Subcutaneous adipose tissue (tissue), 4 donors: ENCODE data around the gene HSD11B1. TPM values are rescaled to one million over a fixed set of nuclear protein-coding genes. Genes with fewer than 3 reads are reported as not detected.

Source experiments
- total RNA-seq, 4 donors: library from RNA; depleted of rRNA; stranded (reverse); fragments of >200 nt; gene quantifications; one replicate each; pipeline ENCODE4 v1.1.0, GENCODE V29; 2016
- TF ChIP-seq, protein P1 (sequence below): fragments of 450-650 bp; IDR thresholded peaks from one replicate; pipeline ENCODE4 v1.5.1; 2016; ENCODE audit warnings: low read depth, mild to moderate bottlenecking, control low read depth, antibody characterized with exemption, moderate library complexity

Gene HSD11B1
- total RNA-seq, 4 donors from 2014 or later = 2.1 to 165 (median 45.8) TPM

GRCh38 chr1:209692296-209692695, 12.3 kb upstream of the HSD11B1 start:
- TF ChIP-seq, protein P1, sequence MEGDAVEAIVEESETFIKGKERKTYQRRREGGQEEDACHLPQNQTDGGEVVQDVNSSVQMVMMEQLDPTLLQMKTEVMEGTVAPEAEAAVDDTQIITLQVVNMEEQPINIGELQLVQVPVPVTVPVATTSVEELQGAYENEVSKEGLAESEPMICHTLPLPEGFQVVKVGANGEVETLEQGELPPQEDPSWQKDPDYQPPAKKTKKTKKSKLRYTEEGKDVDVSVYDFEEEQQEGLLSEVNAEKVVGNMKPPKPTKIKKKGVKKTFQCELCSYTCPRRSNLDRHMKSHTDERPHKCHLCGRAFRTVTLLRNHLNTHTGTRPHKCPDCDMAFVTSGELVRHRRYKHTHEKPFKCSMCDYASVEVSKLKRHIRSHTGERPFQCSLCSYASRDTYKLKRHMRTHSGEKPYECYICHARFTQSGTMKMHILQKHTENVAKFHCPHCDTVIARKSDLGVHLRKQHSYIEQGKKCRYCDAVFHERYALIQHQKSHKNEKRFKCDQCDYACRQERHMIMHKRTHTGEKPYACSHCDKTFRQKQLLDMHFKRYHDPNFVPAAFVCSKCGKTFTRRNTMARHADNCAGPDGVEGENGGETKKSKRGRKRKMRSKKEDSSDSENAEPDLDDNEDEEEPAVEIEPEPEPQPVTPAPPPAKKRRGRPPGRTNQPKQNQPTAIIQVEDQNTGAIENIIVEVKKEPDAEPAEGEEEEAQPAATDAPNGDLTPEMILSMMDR = no peak

GRCh38 chr1:209692745-209693504, 11.7 kb upstream of the HSD11B1 start:
- TF ChIP-seq, protein P1 = no peak

DNA sequence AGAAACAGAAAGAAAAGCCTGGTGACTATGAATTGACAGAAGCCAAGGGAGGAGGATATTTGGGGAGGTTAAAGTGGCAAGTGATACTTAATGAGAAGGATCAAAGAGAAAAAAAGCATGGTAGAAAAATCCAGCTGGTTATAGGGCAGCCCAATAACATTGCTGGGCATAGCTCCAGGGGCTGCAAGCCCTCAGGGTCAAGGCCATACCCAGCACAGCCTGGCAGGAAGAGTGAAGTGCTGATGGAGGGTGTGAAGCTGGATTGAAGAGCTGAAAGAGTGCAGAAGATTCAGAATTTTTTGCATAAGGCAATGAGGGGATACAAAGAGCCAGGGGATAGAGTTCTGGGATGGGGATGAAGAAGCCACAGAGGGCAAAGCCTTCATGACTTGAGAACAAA, 8.0 kb upstream of the HSD11B1 start:
- TF ChIP-seq, protein P1 = no peak

GRCh38 chr1:209697126-209697525, 7.5 kb upstream of the HSD11B1 start:
- TF ChIP-seq, protein P1 = no peak

- TF ChIP-seq, protein P1 = no peak
Measured at GRCh38 chr1:209702832-209703231, 1.8 kb upstream of the HSD11B1 start.

DNA sequence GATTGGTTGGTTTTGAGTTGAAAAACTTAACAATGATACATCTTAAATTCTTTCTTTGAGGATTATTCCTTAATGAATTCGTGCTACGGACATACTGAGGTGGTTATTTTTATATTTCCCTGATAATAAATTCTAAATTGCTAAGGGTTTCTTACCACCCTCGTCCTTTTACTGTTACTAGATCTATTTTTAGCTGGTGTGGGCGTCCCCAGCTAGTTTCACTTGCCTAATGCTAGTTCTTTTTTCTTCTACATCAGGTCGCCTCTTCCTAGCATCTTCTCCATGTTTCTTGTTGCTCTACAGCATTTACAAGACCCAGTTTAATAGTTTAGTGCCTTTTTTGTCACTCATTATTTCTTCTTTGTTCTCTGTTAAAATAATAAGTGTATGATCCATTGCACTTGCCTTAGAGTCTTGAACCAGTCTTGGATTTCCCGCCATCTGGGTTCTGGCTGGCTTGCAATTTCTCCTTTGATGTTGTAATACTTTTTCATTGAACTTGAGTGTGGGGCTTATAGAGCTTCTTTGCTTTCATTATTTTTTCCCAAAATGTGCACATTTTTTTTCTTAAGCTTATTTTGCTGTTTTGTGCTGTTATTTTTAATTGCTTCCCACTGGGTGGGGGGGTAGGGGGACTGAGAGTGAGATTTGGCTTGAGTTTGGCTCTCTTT, 677 bp upstream of the HSD11B1 start:
- TF ChIP-seq, protein P1 = no peak

GRCh38 chr1:209705033-209705598, 470 bp downstream of the HSD11B1 start:
- TF ChIP-seq, protein P1 = no peak
